Activated naive CD8-positive, alpha-beta T cell treated with anti-CD3 and anti-CD28 coated beads for 36 hours (primary cell): ENCODE data around the gene SOBP. TPM values are rescaled to one million over a fixed set of nuclear protein-coding genes. Genes with fewer than 3 reads are reported as not detected.

Experiments
- DNase-seq: peaks from one replicate; pipeline ENCODE4 v3.0.0; 2021
- H3K27ac Mint-ChIP-seq: one replicate; pipeline ENCODE4 v1.8.0; 2022; ENCODE audit warnings: mild to moderate bottlenecking, moderate library complexity, mixed read lengths
- H3K27me3 Mint-ChIP-seq: one replicate; pipeline ENCODE4 v1.8.0; 2022; ENCODE audit warnings: mild to moderate bottlenecking, mixed read lengths
- H3K36me3 Mint-ChIP-seq: one replicate; pipeline ENCODE4 v1.8.0; 2021; ENCODE audit warnings: mild to moderate bottlenecking, mixed read lengths
- H3K4me1 Mint-ChIP-seq: one replicate; pipeline ENCODE4 v1.8.0; 2021; ENCODE audit warnings: mixed read lengths
- H3K4me3 Mint-ChIP-seq: one replicate; pipeline ENCODE4 v1.8.0; 2022; ENCODE audit warnings: mild to moderate bottlenecking, moderate library complexity, mixed read lengths
- H3K9me3 Mint-ChIP-seq: one replicate; pipeline ENCODE4 v1.8.0; 2022; ENCODE audit warnings: mixed read lengths
- total RNA-seq, 2 experiments: library from RNA; stranded (reverse); gene quantifications; one replicate each; pipeline ENCODE4 v1.2.3, GENCODE V29; 2021

SOBP gene
- total RNA-seq, 2 experiments from 2014 or later: 0.70 to 2.1 TPM

- Mint-ChIP-seq H3K4me1 (no peaks in the 10 kb centered on the region), H3K4me3 (no peak overlapping the region), H3K36me3 (no peaks in the 10 kb centered on the region), H3K27me3 (no peaks in the 10 kb centered on the region), H3K9me3 (no peaks in the 10 kb centered on the region), H3K27ac (no peak overlapping the region)
- DNase-seq: no peak
These were observed 102.9 kb downstream of the SOBP start for GRCh38 chr6:107592806-107593205.

- Mint-ChIP-seq H3K9me3 (no peaks in the 10 kb centered on the region), H3K4me3 (no peak overlapping the region), H3K27me3 (no peaks in the 10 kb centered on the region), H3K27ac (no peak overlapping the region), H3K4me1 (no peaks in the 10 kb centered on the region), H3K36me3 (no peaks in the 10 kb centered on the region)
- no peak for DNase-seq
These were observed 104.8 kb downstream of the SOBP start for GRCh38 chr6:107594736-107595135.

- no peak overlapping the region for H3K27ac Mint-ChIP-seq
- H3K4me3 Mint-ChIP-seq: no peak overlapping the region
- H3K4me1 Mint-ChIP-seq: no peaks in the 10 kb centered on the region
- DNase-seq: no peak
- peaks cover 8% of the 10 kb centered on the region for H3K27me3 Mint-ChIP-seq
- H3K36me3 Mint-ChIP-seq: no peaks in the 10 kb centered on the region
- no peaks in the 10 kb centered on the region for H3K9me3 Mint-ChIP-seq
These were observed 108.2 kb downstream of the SOBP start for GRCh38 chr6:107598091-107598490.

- no peaks in the 10 kb centered on the region for H3K9me3 Mint-ChIP-seq
- no peaks in the 10 kb centered on the region for H3K36me3 Mint-ChIP-seq
- no peak overlapping the region for H3K4me3 Mint-ChIP-seq
- DNase-seq: no peak
- no peak overlapping the region for H3K27ac Mint-ChIP-seq
- no peaks in the 10 kb centered on the region for H3K4me1 Mint-ChIP-seq
- peaks cover 8% of the 10 kb centered on the region for H3K27me3 Mint-ChIP-seq
These were observed 109.1 kb downstream of the SOBP start for GRCh38 chr6:107599043-107599442.

- Mint-ChIP-seq H3K27ac (no peak overlapping the region), H3K9me3 (no peaks in the 10 kb centered on the region), H3K4me3 (no peak overlapping the region), H3K36me3 (no peaks in the 10 kb centered on the region), H3K27me3 (peaks cover 8% of the 10 kb centered on the region), H3K4me1 (no peaks in the 10 kb centered on the region)
- no peak for DNase-seq
These were observed 110.2 kb downstream of the SOBP start for GRCh38 chr6:107600121-107600520.

- Mint-ChIP-seq H3K4me1 (no peaks in the 10 kb centered on the region), H3K4me3 (no peak overlapping the region), H3K27me3 (peaks cover 8% of the 10 kb centered on the region), H3K36me3 (no peaks in the 10 kb centered on the region), H3K27ac (no peak overlapping the region), H3K9me3 (no peaks in the 10 kb centered on the region)
- DNase-seq: no peak
These were observed 111.0 kb downstream of the SOBP start for GRCh38 chr6:107600936-107601335.

GRCh38 chr6:107601406-107601805 lies 111.5 kb downstream of the SOBP start:
- H3K9me3 Mint-ChIP-seq: no peaks in the 10 kb centered on the region
- H3K4me3 Mint-ChIP-seq: no peak overlapping the region
- H3K27ac Mint-ChIP-seq: no peak overlapping the region
- peaks cover 8% of the 10 kb centered on the region for H3K27me3 Mint-ChIP-seq
- H3K4me1 Mint-ChIP-seq: no peaks in the 10 kb centered on the region
- no peak for DNase-seq
- no peaks in the 10 kb centered on the region for H3K36me3 Mint-ChIP-seq

GRCh38 chr6:107602321-107603005 lies 112.5 kb downstream of the SOBP start:
- H3K9me3 Mint-ChIP-seq: no peaks in the 10 kb centered on the region
- no peak overlapping the region for H3K27ac Mint-ChIP-seq
- no peak overlapping the region for H3K4me3 Mint-ChIP-seq
- H3K27me3 Mint-ChIP-seq: peaks cover 8% of the 10 kb centered on the region
- no peaks in the 10 kb centered on the region for H3K4me1 Mint-ChIP-seq
- no peak for DNase-seq
- H3K36me3 Mint-ChIP-seq: no peaks in the 10 kb centered on the region

GRCh38 chr6:107603006-107603370 lies 113.1 kb downstream of the SOBP start:
- no peak for DNase-seq
- H3K27me3 Mint-ChIP-seq: peaks cover 8% of the 10 kb centered on the region
- no peak overlapping the region for H3K4me3 Mint-ChIP-seq
- no peaks in the 10 kb centered on the region for H3K9me3 Mint-ChIP-seq
- H3K4me1 Mint-ChIP-seq: no peaks in the 10 kb centered on the region
- H3K36me3 Mint-ChIP-seq: no peaks in the 10 kb centered on the region
- no peak overlapping the region for H3K27ac Mint-ChIP-seq

GRCh38 chr6:107604549-107604948 lies 114.6 kb downstream of the SOBP start:
- DNase-seq: no peak
- H3K4me3 Mint-ChIP-seq: no peak overlapping the region
- H3K27ac Mint-ChIP-seq: no peak overlapping the region
- no peaks in the 10 kb centered on the region for H3K9me3 Mint-ChIP-seq
- H3K4me1 Mint-ChIP-seq: no peaks in the 10 kb centered on the region
- H3K27me3 Mint-ChIP-seq: peaks cover 8% of the 10 kb centered on the region
- no peaks in the 10 kb centered on the region for H3K36me3 Mint-ChIP-seq

- no peak overlapping the region for H3K4me3 Mint-ChIP-seq
- H3K27ac Mint-ChIP-seq: no peak overlapping the region
- no peak for DNase-seq
- H3K9me3 Mint-ChIP-seq: no peaks in the 10 kb centered on the region
- peaks cover 3% of the 10 kb centered on the region for H3K27me3 Mint-ChIP-seq
- no peaks in the 10 kb centered on the region for H3K4me1 Mint-ChIP-seq
- H3K36me3 Mint-ChIP-seq: no peaks in the 10 kb centered on the region
These were observed 116.5 kb downstream of the SOBP start for GRCh38 chr6:107606407-107606806.

- H3K9me3 Mint-ChIP-seq: no peaks in the 10 kb centered on the region
- H3K4me3 Mint-ChIP-seq: no peak overlapping the region
- H3K36me3 Mint-ChIP-seq: no peaks in the 10 kb centered on the region
- no peak for DNase-seq
- H3K27ac Mint-ChIP-seq: no peak overlapping the region
- no peaks in the 10 kb centered on the region for H3K4me1 Mint-ChIP-seq
- peaks cover 2% of the 10 kb centered on the region for H3K27me3 Mint-ChIP-seq
These were observed 117.2 kb downstream of the SOBP start for GRCh38 chr6:107607116-107607515.

GRCh38 chr6:107611094-107611810 lies 121.3 kb downstream of the SOBP start:
- Mint-ChIP-seq H3K4me3 (no peak overlapping the region), H3K27me3 (no peaks in the 10 kb centered on the region), H3K9me3 (no peaks in the 10 kb centered on the region), H3K36me3 (no peaks in the 10 kb centered on the region), H3K4me1 (peaks cover 4% of the 10 kb centered on the region), H3K27ac (no peak overlapping the region)
- DNase-seq: no peak

GRCh38 chr6:107612762-107613415 lies 123.0 kb downstream of the SOBP start:
- DNase-seq: no peak
- H3K27ac Mint-ChIP-seq: no peak overlapping the region
- H3K27me3 Mint-ChIP-seq: no peaks in the 10 kb centered on the region
- no peak overlapping the region for H3K4me3 Mint-ChIP-seq
- no peaks in the 10 kb centered on the region for H3K36me3 Mint-ChIP-seq
- H3K9me3 Mint-ChIP-seq: no peaks in the 10 kb centered on the region
- H3K4me1 Mint-ChIP-seq: peaks cover 4% of the 10 kb centered on the region

- no peaks in the 10 kb centered on the region for H3K27me3 Mint-ChIP-seq
- H3K4me1 Mint-ChIP-seq: peaks cover 13% of the 10 kb centered on the region
- no peak for DNase-seq
- no peaks in the 10 kb centered on the region for H3K9me3 Mint-ChIP-seq
- H3K27ac Mint-ChIP-seq: no peak overlapping the region
- no peaks in the 10 kb centered on the region for H3K36me3 Mint-ChIP-seq
- no peak overlapping the region for H3K4me3 Mint-ChIP-seq
These were observed 123.9 kb downstream of the SOBP start for GRCh38 chr6:107613651-107614379.
